Kidney (tissue), 14 donors: Measurements from ENCODE around the gene NPIPB6. TPM values are rescaled to one million over a fixed set of nuclear protein-coding genes. Genes with fewer than 3 reads are reported as not detected.

Experiments used
- DNase-seq, 5 donors: peaks; one replicate each; pipeline ENCODE4 v3.0.0-alpha.2; 2013 to 2020
- FAIRE-seq: peaks from 2 replicates; lab custom pipeline; 2012; peaks lifted over from hg19 to GRCh38; lab: Jason Lieb, UNC
- H3K27ac ChIP-seq, 2 donors: one replicate each; pipeline ENCODE4 v1.7.0; 2013; ENCODE audit warnings: low read depth in 2 of 2, low read length in 2 of 2, inconsistent platforms in 1 of 2
- H3K27me3 ChIP-seq: one replicate; pipeline ENCODE4 v1.7.1; 2013; ENCODE audit warnings: low read length, inconsistent platforms; ENCODE audit not compliant: control insufficient read depth, insufficient read depth
- H3K36me3 ChIP-seq, 3 donors: one replicate each; pipeline versions ENCODE4 v1.7.0 to v1.7.1; 2013; ENCODE audit warnings: low read length in 3 of 3, control low read depth in 1 of 3, inconsistent platforms in 1 of 3; ENCODE audit not compliant: insufficient read depth in 3 of 3, control insufficient read depth in 2 of 3
- H3K4me1 ChIP-seq, 3 donors: one replicate each; pipeline versions ENCODE4 v1.7.0 to v1.7.1; 2013; ENCODE audit warnings: low read length in 3 of 3, inconsistent platforms in 1 of 3, low read depth in 1 of 3; ENCODE audit not compliant: control insufficient read depth in 2 of 3, insufficient read depth in 2 of 3
- H3K4me3 ChIP-seq, 3 donors: one replicate each; pipeline versions ENCODE4 v1.7.0 to v1.8.1; 2013; ENCODE audit warnings: low read length in 3 of 3, control low read depth in 1 of 3, inconsistent platforms in 1 of 3
- H3K9ac ChIP-seq, 3 donors: one replicate each; pipeline versions ENCODE4 v1.7.0 to v1.7.1; 2013; ENCODE audit warnings: low read length in 3 of 3, control low read depth in 1 of 3, inconsistent platforms in 1 of 3
- H3K9me3 ChIP-seq, 3 donors: one replicate each; pipeline versions ENCODE4 v1.7.0 to v1.7.1; 2013; ENCODE audit warnings: low read length in 3 of 3, control low read depth in 1 of 3, inconsistent platforms in 1 of 3; ENCODE audit not compliant: control insufficient read depth in 2 of 3, insufficient read depth in 1 of 3
- intact Hi-C: fragments of 100-400 bp; cut with DNase I; formaldehyde crosslinking; loops from one replicate; pipeline ENCODE4 v1.11.1; 2022
- polyA plus RNA-seq: library from polyadenylated mRNA; stranded (reverse); fragments of 350-450 nt; fragmentation: Illumina TruSeq; extraction: RNeasy Lipid Tissue Mini Kit (QIAGEN cat#74804); gene quantifications from one replicate; pipeline ENCODE4 v1.2.3, GENCODE V29; 2014; ENCODE audit warnings: low read depth, low replicate concordance; ENCODE audit not compliant: insufficient read depth
- total RNA-seq: library from RNA; stranded (reverse); fragmentation: NEBNext Ultra II Directional; extraction: Animal tissue kit (Norgen Biotek cat#: 25700); gene quantifications from one replicate; pipeline ENCODE4 v1.2.1, GENCODE V29; 2021
- TF ChIP-seq, protein P1 (sequence below): IDR thresholded peaks from 3 replicates; pipeline ENCODE4 v1.5.1; 2012; ENCODE audit warnings: mild to moderate bottlenecking, moderate library complexity, borderline replicate concordance; ENCODE audit not compliant: insufficient read depth; ENCODE audit errors: extremely low read depth
- donor health status: control.
- donor health status: control.
- donor health status: control.
- donor health status: control.
- donor health status: control.
- donor health status: DM: yes; HTN: yes; CAD: no.
- donor health status: Normal renal cell carcinoma (clear cell type).

Gene NPIPB6
- total and polyA plus RNA-seq, 2 donors from 2014 or later = 2.4 TPM; not detected in 1

DNA sequence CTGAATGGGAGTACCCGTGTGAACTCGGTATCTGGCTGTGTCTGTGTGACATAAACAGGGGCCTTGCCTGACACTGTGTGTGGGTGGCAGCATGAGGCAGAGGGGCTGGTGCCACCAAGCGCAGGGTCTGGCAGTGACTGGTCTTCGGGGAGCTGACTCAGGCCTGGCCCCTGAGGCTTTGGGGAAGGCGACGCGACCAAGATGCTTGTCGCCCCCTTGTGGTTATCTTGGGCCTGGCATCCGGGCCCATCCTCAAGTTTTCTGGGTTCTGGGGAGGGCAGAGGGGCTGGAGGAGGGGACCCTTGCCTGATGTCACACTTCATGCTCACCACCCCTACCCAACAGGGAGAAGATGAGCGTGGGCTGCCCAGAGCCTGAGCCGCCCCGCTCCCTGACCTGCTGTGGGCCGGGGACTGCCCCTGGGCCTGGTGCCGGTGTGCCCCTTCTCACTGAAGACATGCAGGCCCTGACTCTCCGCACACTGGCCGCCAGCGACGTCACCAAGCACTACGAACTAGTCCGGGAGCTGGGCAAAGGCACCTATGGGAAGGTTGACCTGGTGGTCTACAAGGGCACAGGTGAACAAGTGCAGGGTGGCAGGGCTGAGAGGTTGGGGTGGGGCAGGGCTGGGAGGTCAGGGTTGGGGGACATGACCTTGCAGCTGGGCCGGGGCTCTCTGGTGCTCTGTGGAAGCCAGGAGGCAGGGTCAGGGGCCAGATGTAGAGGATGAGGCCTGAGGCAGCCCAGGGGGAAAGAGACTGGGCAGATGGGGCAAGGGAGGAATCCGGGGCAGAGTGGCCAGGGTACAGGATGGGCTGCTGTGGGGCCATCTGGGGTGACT, 46.0 kb downstream of the NPIPB6 start:
- TF ChIP-seq, protein P1, sequence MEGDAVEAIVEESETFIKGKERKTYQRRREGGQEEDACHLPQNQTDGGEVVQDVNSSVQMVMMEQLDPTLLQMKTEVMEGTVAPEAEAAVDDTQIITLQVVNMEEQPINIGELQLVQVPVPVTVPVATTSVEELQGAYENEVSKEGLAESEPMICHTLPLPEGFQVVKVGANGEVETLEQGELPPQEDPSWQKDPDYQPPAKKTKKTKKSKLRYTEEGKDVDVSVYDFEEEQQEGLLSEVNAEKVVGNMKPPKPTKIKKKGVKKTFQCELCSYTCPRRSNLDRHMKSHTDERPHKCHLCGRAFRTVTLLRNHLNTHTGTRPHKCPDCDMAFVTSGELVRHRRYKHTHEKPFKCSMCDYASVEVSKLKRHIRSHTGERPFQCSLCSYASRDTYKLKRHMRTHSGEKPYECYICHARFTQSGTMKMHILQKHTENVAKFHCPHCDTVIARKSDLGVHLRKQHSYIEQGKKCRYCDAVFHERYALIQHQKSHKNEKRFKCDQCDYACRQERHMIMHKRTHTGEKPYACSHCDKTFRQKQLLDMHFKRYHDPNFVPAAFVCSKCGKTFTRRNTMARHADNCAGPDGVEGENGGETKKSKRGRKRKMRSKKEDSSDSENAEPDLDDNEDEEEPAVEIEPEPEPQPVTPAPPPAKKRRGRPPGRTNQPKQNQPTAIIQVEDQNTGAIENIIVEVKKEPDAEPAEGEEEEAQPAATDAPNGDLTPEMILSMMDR = peak; percentile 77
- Histone ChIP-seq H3K4me1 (no peaks in the 10 kb centered on the region), H3K36me3 (no peaks in the 10 kb centered on the region), H3K27ac (no peak overlapping the region), H3K27me3 (no peaks in the 10 kb centered on the region), H3K4me3 (no peak overlapping the region), H3K9ac (no peak overlapping the region), H3K9me3 (no peaks in the 10 kb centered on the region)
- intact Hi-C loops = no loop called here
- peak; percentile 34 to 80 (median 56) for DNase-seq
- no peak for FAIRE-seq

DNA sequence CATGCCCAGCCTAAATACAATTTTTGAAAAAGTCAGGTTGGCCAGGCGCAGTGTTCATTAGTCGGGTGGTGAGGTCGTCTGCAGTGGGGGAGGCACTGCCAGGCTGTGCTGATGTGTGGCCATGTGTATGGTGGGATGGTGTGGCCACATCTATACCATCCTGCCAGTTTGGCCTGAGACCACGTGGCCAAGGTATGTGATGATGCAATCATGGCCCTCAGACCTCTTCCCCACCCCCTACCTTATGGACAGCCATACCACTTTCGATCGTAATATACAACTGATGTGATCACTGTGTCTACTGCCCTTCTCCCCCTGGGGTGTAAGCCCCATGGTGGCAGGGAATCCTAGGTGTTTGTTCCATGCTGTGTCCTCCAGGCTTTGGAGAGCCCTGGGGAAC, 47.3 kb downstream of the NPIPB6 start:
- no peak overlapping the region for H3K4me3 ChIP-seq
- intact Hi-C loops = no loop called here
- H3K36me3 ChIP-seq = no peaks in the 10 kb centered on the region
- H3K27ac ChIP-seq = no peak overlapping the region
- H3K9ac ChIP-seq = no peak overlapping the region
- H3K9me3 ChIP-seq = no peaks in the 10 kb centered on the region
- no peaks in the 10 kb centered on the region for H3K27me3 ChIP-seq
- TF ChIP-seq, protein P1 = no peak
- FAIRE-seq (no peak), DNase-seq (peak in 1 of 5 donors; percentile 35)
- no peaks in the 10 kb centered on the region for H3K4me1 ChIP-seq

DNA sequence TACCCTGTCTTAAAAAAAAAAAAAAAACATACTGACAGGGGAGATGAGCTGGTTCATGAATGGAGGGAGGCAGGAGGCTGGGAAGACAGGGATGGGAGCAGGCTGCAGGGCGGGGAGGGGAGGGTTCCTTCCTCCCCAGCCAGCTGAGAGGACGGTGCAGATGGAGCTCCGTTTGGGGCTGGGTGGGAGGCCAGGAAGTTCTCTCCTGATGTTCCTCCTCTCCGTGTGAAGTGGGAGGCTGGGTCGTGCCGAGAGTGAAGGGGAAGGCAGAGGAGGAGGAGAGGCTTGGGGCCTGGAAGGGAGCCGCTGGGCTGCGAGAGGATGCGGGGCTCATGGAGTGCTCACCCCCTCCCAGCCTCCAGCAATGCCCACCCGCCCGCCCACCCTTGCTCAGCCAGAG, 49.7 kb downstream of the NPIPB6 start:
- H3K9me3 ChIP-seq = no peaks in the 10 kb centered on the region
- TF ChIP-seq, protein P1 = no peak
- H3K4me1 ChIP-seq = no peaks in the 10 kb centered on the region
- no peak overlapping the region for H3K27ac ChIP-seq
- intact Hi-C loops = no loop called here
- H3K27me3 ChIP-seq = no peaks in the 10 kb centered on the region
- no peak for DNase-seq
- no peaks in the 10 kb centered on the region for H3K36me3 ChIP-seq
- no peak for FAIRE-seq
- H3K9ac ChIP-seq = no peak overlapping the region
- H3K4me3 ChIP-seq = no peak overlapping the region
